GM19025 (cell line): ENCODE measurements around the gene CLUH.
"Not testable (repeated sequence)": the region's sequence is repeated elsewhere in the genome, so short reads cannot be mapped to it uniquely, and the experiment has no call there.

ENCODE experiments used
- ATAC-seq: cut with Tn5 transposase; IDR thresholded peaks from one replicate; pipeline ENCODE4 v1.9.1; 2021; ENCODE audit warnings: mild to moderate bottlenecking, low read depth, moderate library complexity; ENCODE audit not compliant: unreplicated experiment

Gene CLUH

GRCh38 chr17:2701996-2702741 is 9.4 kb downstream of the CLUH start:
- no peak for ATAC-seq

GRCh38 chr17:2701161-2701995 is 10.2 kb downstream of the CLUH start:
- no peak for ATAC-seq

GRCh38 chr17:2700491-2701141 is 10.9 kb downstream of the CLUH start:
- ATAC-seq = no peak

- no peak for ATAC-seq
Measured at GRCh38 chr17:2700030-2700490, 11.5 kb downstream of the CLUH start.

- ATAC-seq = not testable (repeated sequence)
Measured at GRCh38 chr17:2699216-2699805, 12.3 kb downstream of the CLUH start.

GRCh38 chr17:2697611-2698162 is 13.9 kb downstream of the CLUH start:
- no peak for ATAC-seq

- no peak for ATAC-seq
Measured at GRCh38 chr17:2695961-2696760, 15.4 kb downstream of the CLUH start.

- ATAC-seq = no peak
Measured at GRCh38 chr17:2695243-2695960, 16.2 kb downstream of the CLUH start.

- ATAC-seq = no peak
Measured at GRCh38 chr17:2694381-2695242, 17.0 kb downstream of the CLUH start.

- no peak for ATAC-seq
Measured at GRCh38 chr17:2693561-2694380, 17.8 kb downstream of the CLUH start.

- ATAC-seq = no peak
Measured at GRCh38 chr17:2692781-2693135, 18.8 kb downstream of the CLUH start.

GRCh38 chr17:2691965-2692780 is 19.4 kb downstream of the CLUH start:
- ATAC-seq = no peak

GRCh38 chr17:2691069-2691871 is 20.3 kb downstream of the CLUH start:
- no peak for ATAC-seq

GRCh38 chr17:2690165-2691068 is 21.1 kb downstream of the CLUH start:
- ATAC-seq = no peak
